ENCODE results near the gene SAMD4B.

The SAMD4B gene

GRCh38 chr19:39397360-39398296 is 55.4 kb downstream of the SAMD4B start:
- peak; percentile 93 for DNase-seq

GRCh38 chr19:39398297-39398864 is 56.2 kb downstream of the SAMD4B start:
- peak; percentile 44 for DNase-seq

- DNase-seq: no peak
These were observed 57.4 kb downstream of the SAMD4B start for GRCh38 chr19:39399668-39400050.

GRCh38 chr19:39400061-39400460 is 57.8 kb downstream of the SAMD4B start:
- no peak for DNase-seq

- no peak for DNase-seq
These were observed 58.9 kb downstream of the SAMD4B start for GRCh38 chr19:39401070-39401548.

- DNase-seq: peak; percentile 75
These were observed 59.5 kb downstream of the SAMD4B start for GRCh38 chr19:39401549-39402345.

- DNase-seq: peak; percentile 77
These were observed 60.4 kb downstream of the SAMD4B start for GRCh38 chr19:39402346-39403300.

GRCh38 chr19:39403331-39404312 is 61.4 kb downstream of the SAMD4B start:
- peak; percentile 94 for DNase-seq

- DNase-seq: no peak
These were observed 63.2 kb downstream of the SAMD4B start for GRCh38 chr19:39405261-39405957.

- peak; percentile 87 for DNase-seq
These were observed 63.9 kb downstream of the SAMD4B start for GRCh38 chr19:39405958-39406655.

- peak; percentile 80 for DNase-seq
These were observed 64.6 kb downstream of the SAMD4B start, which contains the start of gene ZFP36 for GRCh38 chr19:39406656-39407409. ZFP36 (plus strand) TSS chr19:39406847; CDS start chr19:39406905, 58 bp downstream.

GRCh38 chr19:39407410-39407659 is 65.1 kb downstream of the SAMD4B start:
- no peak for DNase-seq

GRCh38 chr19:39407660-39408391 is 65.6 kb downstream of the SAMD4B start:
- DNase-seq: peak; percentile 60

GRCh38 chr19:39408392-39409207 is 66.4 kb downstream of the SAMD4B start:
- no peak for DNase-seq

- DNase-seq: peak; percentile 76
These were observed 67.2 kb downstream of the SAMD4B start for GRCh38 chr19:39409208-39410016.

Data from activated naive CD4-positive, alpha-beta T cell treated with anti-CD3 and anti-CD28 coated beads, Interleukin-2, amount 50 U/mL, for 16 hours (primary cell).